AML-193 (cell line): ENCODE data around the gene RALGPS1.
"Not testable (repeated sequence)": the region's sequence is repeated elsewhere in the genome, so short reads cannot be mapped to it uniquely, and the experiment has no call there.

ENCODE experiments used
- DNase-seq, 2 experiments: peaks; one replicate each; lab custom pipeline; 2025; lab: John Stamatoyannopoulos, UW

Gene RALGPS1

GRCh38 chr9:126988857-126989256, 74.3 kb downstream of the RALGPS1 start:
- no peak for DNase-seq

GRCh38 chr9:126989847-126990842, 75.6 kb downstream of the RALGPS1 start:
- DNase-seq = no peak

GRCh38 chr9:126991183-126991582, 76.6 kb downstream of the RALGPS1 start:
- DNase-seq = no peak

- DNase-seq = no peak
These were observed 77.8 kb downstream of the RALGPS1 start for GRCh38 chr9:126992427-126992826.

GRCh38 chr9:126999315-127000068, 84.9 kb downstream of the RALGPS1 start:
- DNase-seq = no peak

- no peak for DNase-seq
These were observed 90.6 kb downstream of the RALGPS1 start for GRCh38 chr9:127004946-127005769.

GRCh38 chr9:127005770-127006314, 91.3 kb downstream of the RALGPS1 start:
- DNase-seq = no peak

- DNase-seq = no peak
These were observed 93.1 kb downstream of the RALGPS1 start for GRCh38 chr9:127007638-127008037.

GRCh38 chr9:127008076-127008475, 93.5 kb downstream of the RALGPS1 start:
- DNase-seq = no peak

GRCh38 chr9:127011772-127012171, 97.2 kb downstream of the RALGPS1 start:
- no peak for DNase-seq

GRCh38 chr9:127012250-127012649, 97.7 kb downstream of the RALGPS1 start:
- DNase-seq = no peak

GRCh38 chr9:127013597-127013996, 99.0 kb downstream of the RALGPS1 start:
- DNase-seq = no peak

GRCh38 chr9:127014216-127014909, 99.8 kb downstream of the RALGPS1 start:
- DNase-seq = no peak

GRCh38 chr9:127014910-127015540, 100.4 kb downstream of the RALGPS1 start:
- DNase-seq = no peak

GRCh38 chr9:127015921-127016512, 101.4 kb downstream of the RALGPS1 start:
- DNase-seq = no peak

GRCh38 chr9:127017979-127018378, 103.4 kb downstream of the RALGPS1 start:
- DNase-seq = not testable (repeated sequence)

GRCh38 chr9:127018935-127019334, 104.4 kb downstream of the RALGPS1 start:
- no peak for DNase-seq

- no peak for DNase-seq
These were observed 105.6 kb downstream of the RALGPS1 start for GRCh38 chr9:127020036-127020801.

- no peak for DNase-seq
These were observed 106.2 kb downstream of the RALGPS1 start for GRCh38 chr9:127020802-127021078.
